Measurements from ENCODE around the gene ZCCHC17. TPM values are rescaled to one million over a fixed set of nuclear protein-coding genes. Genes with fewer than 3 reads are reported as not detected.

The ZCCHC17 gene, protein sequence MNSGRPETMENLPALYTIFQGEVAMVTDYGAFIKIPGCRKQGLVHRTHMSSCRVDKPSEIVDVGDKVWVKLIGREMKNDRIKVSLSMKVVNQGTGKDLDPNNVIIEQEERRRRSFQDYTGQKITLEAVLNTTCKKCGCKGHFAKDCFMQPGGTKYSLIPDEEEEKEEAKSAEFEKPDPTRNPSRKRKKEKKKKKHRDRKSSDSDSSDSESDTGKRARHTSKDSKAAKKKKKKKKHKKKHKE
- total RNA-seq (2014; rRNA removed): 30.2 and 34.7 TPM in 2 replicates
- percentile 74 among the genes with signal in this experiment for Bru-seq, nascent RNA
- percentile 72 among the genes with signal in this experiment for BruChase-seq, experiment 1, labeled RNA remaining after a 6-hour chase
- BruChase-seq, experiment 2, labeled RNA remaining after a 2-hour chase: percentile 72 among the genes with signal in this experiment
- long read RNA-seq, transcript ZCCHC17-201 (8 exons, 1,605 nt): major isoform, 37 of 65 reads
- long read RNA-seq, partial matches to known transcripts: 9 of 65 reads
- long read RNA-seq, other reads (novel, unspliced or antisense): 15 of 65 reads

DNA sequence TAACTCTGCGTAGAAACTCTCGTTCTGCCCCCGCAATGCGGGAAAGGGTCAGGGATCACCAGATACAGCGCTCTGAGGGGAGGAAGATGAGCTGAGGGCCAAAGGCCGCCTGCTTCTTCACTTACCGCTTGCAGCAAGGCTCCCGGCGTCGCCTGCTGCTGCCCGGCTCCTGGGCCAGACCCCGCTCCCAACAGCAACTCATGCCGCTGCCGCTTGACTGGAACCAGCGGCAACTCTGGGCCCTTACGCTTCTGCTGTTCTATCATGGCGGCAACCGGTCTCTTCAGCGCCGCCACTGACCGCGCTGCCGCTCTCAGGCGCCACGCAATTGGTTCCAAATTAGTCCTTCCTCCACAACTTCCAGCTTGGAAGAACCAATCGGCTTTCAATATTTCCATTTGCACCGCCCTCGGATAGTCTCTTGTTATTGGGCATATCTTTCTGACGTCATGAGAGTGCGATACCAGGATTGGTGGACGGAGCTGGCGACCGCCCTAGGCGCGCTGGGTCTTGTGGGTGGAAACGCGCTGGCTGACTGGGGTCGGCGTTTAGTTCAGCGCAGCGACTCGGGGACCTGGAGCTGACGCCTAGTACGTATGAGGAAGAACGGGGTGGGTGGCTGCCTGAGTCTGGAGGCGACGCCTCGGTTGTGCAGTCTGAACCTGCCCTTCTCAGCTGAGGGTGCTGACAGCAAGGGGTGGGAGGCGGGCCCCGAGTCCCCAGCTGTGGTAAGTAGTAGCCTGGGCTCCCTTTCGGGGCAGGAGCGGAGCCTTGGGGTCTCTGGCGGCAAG is at the start of gene ZCCHC17, which contains the start of gene SNRNP40:
TSS of gene ZCCHC17 (plus strand) at position 547 of the 791 bp plus-strand sequence. CDS start 13,067 bp downstream, outside the sequence.
TSS of gene SNRNP40 (minus strand) at position 303 of the 791 bp plus-strand sequence. CDS start at position 266, 37 bp downstream.
- intact Hi-C loops (cut with micrococcal nuclease): loop anchor here (2.0 kb wide), 1 partner anchor 38 kb away; no protein-coding TSS in a partner anchor
- H3K79me2 ChIP-seq (ENCODE audit: low read length): peaks cover 84% of the 10 kb centered on the region
- H3K9me2 ChIP-seq (replicated peaks; ENCODE audit: low read length): no peaks in the 10 kb centered on the region
- no peaks in the 10 kb centered on the region for H3K9me3 ChIP-seq (ENCODE audit: low read length)
- H3K27ac ChIP-seq (ENCODE audit: low read length): peak within 1 kb of the TSS; percentile 37
- no peaks in the 10 kb centered on the region for H3F3A ChIP-seq (ENCODE audit: low read length, unreplicated experiment)
- peak; percentile 94 for ATAC-seq
- no peaks in the 10 kb centered on the region for H4K20me1 ChIP-seq (ENCODE audit: low read length)
- TF ChIP-seq EZH2 (IDR thresholded peaks at IDR 0.05; ENCODE audit: low read length, unreplicated experiment) (no peak), EZH2phosphoT487 (IDR thresholded peaks at IDR 0.05; ENCODE audit: borderline replicate concordance, low read length) (no peak)
- TF ChIP-seq, protein P1, sequence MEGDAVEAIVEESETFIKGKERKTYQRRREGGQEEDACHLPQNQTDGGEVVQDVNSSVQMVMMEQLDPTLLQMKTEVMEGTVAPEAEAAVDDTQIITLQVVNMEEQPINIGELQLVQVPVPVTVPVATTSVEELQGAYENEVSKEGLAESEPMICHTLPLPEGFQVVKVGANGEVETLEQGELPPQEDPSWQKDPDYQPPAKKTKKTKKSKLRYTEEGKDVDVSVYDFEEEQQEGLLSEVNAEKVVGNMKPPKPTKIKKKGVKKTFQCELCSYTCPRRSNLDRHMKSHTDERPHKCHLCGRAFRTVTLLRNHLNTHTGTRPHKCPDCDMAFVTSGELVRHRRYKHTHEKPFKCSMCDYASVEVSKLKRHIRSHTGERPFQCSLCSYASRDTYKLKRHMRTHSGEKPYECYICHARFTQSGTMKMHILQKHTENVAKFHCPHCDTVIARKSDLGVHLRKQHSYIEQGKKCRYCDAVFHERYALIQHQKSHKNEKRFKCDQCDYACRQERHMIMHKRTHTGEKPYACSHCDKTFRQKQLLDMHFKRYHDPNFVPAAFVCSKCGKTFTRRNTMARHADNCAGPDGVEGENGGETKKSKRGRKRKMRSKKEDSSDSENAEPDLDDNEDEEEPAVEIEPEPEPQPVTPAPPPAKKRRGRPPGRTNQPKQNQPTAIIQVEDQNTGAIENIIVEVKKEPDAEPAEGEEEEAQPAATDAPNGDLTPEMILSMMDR (conservative IDR thresholded peaks at IDR 0.05; ENCODE audit: low read depth, low read length): no peak; the same call in 1 of the 2 replicates
- peaks cover 32% of the 10 kb centered on the region for H3K4me1 ChIP-seq (ENCODE audit: insufficient read depth, low read length)
- peaks cover 20% of the 10 kb centered on the region for H3K36me3 ChIP-seq (ENCODE audit: low read depth, low read length)
- POLR2A ChIA-PET (ENCODE audit: unreplicated experiment): interaction anchor here (0.5 to 0.7 kb wide), 4 partner anchors 10 to 1575 kb away, joined by 3 to 12 read pairs (median 3); no protein-coding TSS in a partner anchor
- H3K9ac ChIP-seq (ENCODE audit: low read length): peak within 1 kb of the TSS; percentile 97
- peak within 1 kb of the TSS; percentile 90 for H3K4me2 ChIP-seq (ENCODE audit: low read length)
- no peaks in the 10 kb centered on the region for H3K27me3 ChIP-seq (ENCODE audit: low read length)
- peak within 1 kb of the TSS; percentile 78 for H2AFZ ChIP-seq (ENCODE audit: low read length)
- CTCF ChIA-PET: interaction anchor here (0.6 to 0.8 kb wide), 2 partner anchors 111 to 141 kb away, joined by 3 to 5 read pairs; no protein-coding TSS in a partner anchor
- H3K4me3 ChIP-seq (ENCODE audit: low read length): peak within 1 kb of the TSS; percentile 81
- peak; percentile 99 for DNase-seq
- BruUV-seq (replicated peaks): no TSS peak

DNA sequence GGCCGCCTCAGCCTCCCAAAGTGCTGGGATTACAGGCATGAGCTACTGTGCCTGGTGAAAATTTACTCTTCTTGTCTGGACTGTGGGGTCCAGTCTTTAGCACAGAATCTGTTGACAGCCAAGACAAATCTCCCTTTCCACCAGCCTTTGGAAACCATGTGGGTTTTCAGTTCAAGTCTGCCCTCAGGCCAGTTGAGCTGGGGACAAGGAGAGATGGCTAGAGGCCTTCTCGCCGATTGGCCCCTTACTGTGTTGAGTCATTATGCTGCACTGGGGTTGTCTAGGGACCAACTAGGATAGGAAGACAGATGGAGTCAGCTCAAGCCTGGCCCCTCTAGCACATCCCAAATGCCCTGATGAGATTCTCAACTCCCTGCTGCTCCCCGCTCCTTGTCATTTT is 48.6 kb upstream of the ZCCHC17 start:
- intact Hi-C loops (cut with micrococcal nuclease): no loop called here
- CTCF ChIA-PET: no interaction called here

More for the DNA sequence above, 48.6 kb upstream of the ZCCHC17 start:
- ATAC-seq: no peak
- Histone ChIP-seq H2AFZ (ENCODE audit: low read length) (no peak overlapping the region), H3K27ac (ENCODE audit: low read length) (no peak overlapping the region), H3K79me2 (ENCODE audit: low read length) (no peaks in the 10 kb centered on the region), H3K9me2 (replicated peaks; ENCODE audit: low read length) (no peaks in the 10 kb centered on the region), H3K4me3 (ENCODE audit: low read length) (no peak overlapping the region), H3F3A (ENCODE audit: low read length, unreplicated experiment) (no peaks in the 10 kb centered on the region), H4K20me1 (ENCODE audit: low read length) (no peaks in the 10 kb centered on the region), H3K27me3 (ENCODE audit: low read length) (no peaks in the 10 kb centered on the region), H3K36me3 (ENCODE audit: low read depth, low read length) (no peaks in the 10 kb centered on the region), H3K9ac (ENCODE audit: low read length) (no peak overlapping the region), H3K9me3 (ENCODE audit: low read length) (no peaks in the 10 kb centered on the region), H3K4me1 (ENCODE audit: insufficient read depth, low read length) (no peaks in the 10 kb centered on the region), H3K4me2 (ENCODE audit: low read length) (no peak overlapping the region)
- TF ChIP-seq, protein P1 (conservative IDR thresholded peaks at IDR 0.05; ENCODE audit: low read depth, low read length): no peak
- TF ChIP-seq EZH2 (IDR thresholded peaks at IDR 0.05; ENCODE audit: low read length, unreplicated experiment) (no peak), EZH2phosphoT487 (IDR thresholded peaks at IDR 0.05; ENCODE audit: borderline replicate concordance, low read length) (no peak)
- no peak for DNase-seq
- no TSS peak for BruUV-seq (replicated peaks)
- POLR2A ChIA-PET (ENCODE audit: unreplicated experiment): no interaction called here

Data from PC-3 (cell line).